ENCODE data around the gene DDX6. TPM values are rescaled to one million over a fixed set of nuclear protein-coding genes. Genes with fewer than 3 reads are reported as not detected.
"Not testable (repeated sequence)": the region's sequence is repeated elsewhere in the genome, so short reads cannot be mapped to it uniquely, and the experiment has no call there.

DDX6 gene
- total and polyA plus RNA-seq, 5 experiments from 2014 or later: 82.7 to 340 (median 107) TPM

DNA sequence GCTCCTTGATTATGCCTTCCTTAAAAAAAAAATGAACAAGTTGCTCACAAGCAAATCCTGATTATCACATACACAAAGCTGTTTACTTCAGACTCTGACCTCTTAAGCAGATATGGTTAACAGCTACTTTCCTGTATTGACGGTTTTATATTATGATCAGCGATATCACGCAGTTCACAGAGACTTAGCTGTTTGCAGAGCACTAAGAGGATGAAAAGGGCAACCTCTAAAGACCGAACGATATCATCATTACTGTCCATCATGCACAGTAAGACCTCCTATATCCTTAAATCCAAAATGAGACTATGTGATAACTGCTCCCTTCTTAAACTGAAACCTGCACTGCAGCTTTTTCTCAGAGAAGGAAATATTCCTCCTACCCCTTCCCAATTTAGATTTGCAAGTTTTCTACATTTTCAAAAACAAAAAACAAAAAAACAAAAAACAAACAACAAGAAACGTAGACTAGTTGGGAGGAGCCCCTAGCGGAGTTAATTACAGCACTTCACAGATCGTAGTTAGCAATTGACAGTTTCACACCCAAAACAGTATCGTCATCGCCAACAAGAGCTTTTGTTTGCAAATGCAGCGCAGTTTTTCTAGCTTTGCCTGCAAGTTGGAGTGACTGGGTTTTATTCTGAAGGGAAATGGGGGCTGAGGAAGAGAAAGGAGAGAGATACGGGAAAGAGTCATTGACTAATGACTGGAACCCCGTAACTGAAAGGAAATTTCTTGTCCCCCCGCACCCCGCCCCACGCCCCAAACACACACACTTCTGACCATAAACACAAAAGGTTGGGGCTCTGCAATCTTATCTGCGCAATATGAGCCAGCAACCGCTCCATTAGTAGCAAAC is 1.2 kb downstream of the DDX6 start:
- peak overlapping the region; percentile 98 to 100 (median 100) for H3K4me3 Mint-ChIP-seq
- no peaks in the 10 kb centered on the region for H3K27me3 Mint-ChIP-seq
- POLR2A ChIA-PET: interaction anchor here (0.7 to 10.2 kb wide), 23 partner anchors 9 to 742 kb away, joined by 3 to 503 read pairs (median 6); partner anchors contain the start of genes CENATAC, CXCR5 and TRAPPC4
- peak overlapping the region; percentile 96 to 100 (median 100) for H3K27ac Mint-ChIP-seq
- no peaks in the 10 kb centered on the region for H3K9me3 Mint-ChIP-seq
- H3K4me1 Mint-ChIP-seq: peaks cover 15 to 66% (median 34%) of the 10 kb centered on the region in 4 donors
- ATAC-seq (peak in 1 of 2 donors; percentile 12), DNase-seq (peak in 9 of 10 donors; percentile 17 to 70 (median 54))
- peaks cover 9 to 32% (median 10%) of the 10 kb centered on the region in 3 donors for H3K36me3 Mint-ChIP-seq

DNA sequence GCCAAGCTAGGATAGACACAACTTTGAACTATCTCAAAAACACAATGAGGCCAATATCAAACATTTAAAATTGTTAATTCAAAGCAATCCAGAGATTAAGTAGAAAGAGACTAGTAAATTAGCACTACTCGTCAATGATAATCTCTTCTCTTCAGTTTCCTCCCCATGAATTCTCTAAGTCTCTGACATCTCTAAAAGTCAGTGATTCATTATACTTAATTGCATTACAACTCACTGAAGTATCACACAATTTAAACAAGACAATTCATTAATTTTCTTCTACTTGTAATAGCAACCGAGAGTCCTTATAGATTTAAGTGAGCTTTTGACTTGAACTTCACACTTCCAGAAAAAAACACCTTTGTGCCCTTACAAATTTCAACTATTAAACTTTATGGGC is 4.3 kb downstream of the DDX6 start:
- H3K27ac Mint-ChIP-seq: peak overlapping the region; percentile 48 to 90 (median 80)
- H3K36me3 Mint-ChIP-seq: peaks cover 9 to 62% (median 14%) of the 10 kb centered on the region in 3 donors
- peak overlapping the region; percentile 63 to 100 (median 82) for H3K4me3 Mint-ChIP-seq
- DNase-seq (no peak), ATAC-seq (no peak)
- peaks cover 19 to 70% (median 46%) of the 10 kb centered on the region in 4 donors for H3K4me1 Mint-ChIP-seq
- POLR2A ChIA-PET: interaction anchor here (0.6 to 10.2 kb wide), 9 partner anchors 12 to 211 kb away, joined by 3 to 503 read pairs (median 4); partner anchors contain the start of gene CENATAC
- no peaks in the 10 kb centered on the region for H3K9me3 Mint-ChIP-seq
- no peaks in the 10 kb centered on the region for H3K27me3 Mint-ChIP-seq

DNA sequence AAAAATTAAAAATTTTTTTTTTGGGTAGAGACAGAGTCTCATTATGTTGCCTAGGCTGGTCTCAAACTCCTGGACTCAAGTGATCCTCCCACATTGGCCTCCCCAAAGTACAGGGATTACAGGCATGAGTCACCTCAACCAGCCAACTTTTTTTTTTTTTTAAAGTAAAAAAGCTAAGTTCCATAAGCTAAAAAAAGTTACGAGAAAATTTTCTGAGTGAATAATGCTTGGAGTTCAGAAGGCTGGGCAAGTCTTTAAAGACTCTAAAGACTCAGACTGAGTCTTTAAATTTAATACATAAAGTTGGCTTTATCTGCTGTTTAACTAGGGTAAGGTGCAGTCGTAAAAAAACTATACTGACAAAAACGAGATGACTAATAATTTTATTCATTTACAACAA is 5.6 kb downstream of the DDX6 start:
- no peak for ATAC-seq
- peak overlapping the region in 7 of 10 donors; percentile 24 to 86 (median 68) for H3K27ac Mint-ChIP-seq

GRCh38 chr11:118783724-118784495 is 7.1 kb downstream of the DDX6 start:
- Mint-ChIP-seq H3K4me3 (peak overlapping the region; percentile 48 to 74 (median 70)), H3K4me1 (peaks cover 10 to 89% (median 53%) of the 10 kb centered on the region in 4 donors), H3K36me3 (peaks cover 0 to 80% (median 13%) of the 10 kb centered on the region in 3 donors)

More for the DNA sequence above, 5.6 kb downstream of the DDX6 start:
- DNase-seq: no peak
- Mint-ChIP-seq H3K36me3 (peaks cover 9 to 73% (median 14%) of the 10 kb centered on the region in 3 donors), H3K4me3 (peak overlapping the region in 8 of 10 donors; percentile 22 to 100 (median 78)), H3K27me3 (no peaks in the 10 kb centered on the region), H3K4me1 (peaks cover 18 to 83% (median 51%) of the 10 kb centered on the region in 4 donors), H3K9me3 (no peaks in the 10 kb centered on the region)
- POLR2A ChIA-PET: interaction anchor here (0.6 to 10.2 kb wide), 7 partner anchors 25 to 212 kb away, joined by 3 to 277 read pairs (median 3); partner anchors contain the start of gene CENATAC

GRCh38 chr11:118783324-118783723 is 7.6 kb downstream of the DDX6 start:
- POLR2A ChIA-PET: interaction anchor here (10.2 kb wide), 1 partner anchor 90 kb away, joined by 277 read pairs; no protein-coding TSS in a partner anchor
- not testable (repeated sequence) for H3K27me3 Mint-ChIP-seq, DNase-seq, ATAC-seq, H3K9me3 Mint-ChIP-seq
- H3K4me3 Mint-ChIP-seq: peak overlapping the region in 9 of 10 donors; percentile 19 to 70 (median 63)
- peaks cover 13 to 89% (median 57%) of the 10 kb centered on the region in 4 donors for H3K4me1 Mint-ChIP-seq
- H3K36me3 Mint-ChIP-seq: peaks cover 3 to 86% (median 17%) of the 10 kb centered on the region in 3 donors
- H3K27ac Mint-ChIP-seq: peak overlapping the region in 6 of 10 donors; percentile 20 to 82 (median 72)

More at GRCh38 chr11:118783724-118784495, 7.1 kb downstream of the DDX6 start:
- Mint-ChIP-seq H3K27ac (peak overlapping the region; percentile 28 to 82 (median 72)), H3K9me3 (no peaks in the 10 kb centered on the region), H3K27me3 (no peaks in the 10 kb centered on the region)
- no peak for ATAC-seq
- POLR2A ChIA-PET: interaction anchor here (0.7 to 10.2 kb wide), 5 partner anchors 19 to 111 kb away, joined by 3 to 277 read pairs (median 4); no protein-coding TSS in a partner anchor
- DNase-seq: no peak

GRCh38 chr11:118778898-118779297 is 12.1 kb downstream of the DDX6 start:
- POLR2A ChIA-PET: interaction anchor here (0.6 to 0.7 kb wide), 2 partner anchors 10 to 90 kb away, joined by 3 to 4 read pairs; no protein-coding TSS in a partner anchor
- no peak overlapping the region for H3K4me3 Mint-ChIP-seq

GRCh38 chr11:118774032-118774431 is 16.9 kb downstream of the DDX6 start:
- peaks cover 15 to 96% (median 28%) of the 10 kb centered on the region in 3 donors for H3K36me3 Mint-ChIP-seq
- H3K27me3 Mint-ChIP-seq: no peaks in the 10 kb centered on the region
- no peaks in the 10 kb centered on the region for H3K9me3 Mint-ChIP-seq
- H3K4me1 Mint-ChIP-seq: peaks cover 27 to 92% (median 89%) of the 10 kb centered on the region in 4 donors
- H3K27ac Mint-ChIP-seq: peak overlapping the region in 9 of 10 donors; percentile 51 to 89 (median 80)
- POLR2A ChIA-PET: interaction anchor here (0.6 to 1.1 kb wide), 9 partner anchors 9 to 138 kb away, joined by 3 to 9 read pairs (median 3); no protein-coding TSS in a partner anchor
- DNase-seq (no peak), ATAC-seq (no peak)
- peak overlapping the region in 9 of 10 donors; percentile 33 to 81 (median 63) for H3K4me3 Mint-ChIP-seq

More at GRCh38 chr11:118778898-118779297, 12.1 kb downstream of the DDX6 start:
- no peak for DNase-seq
- H3K36me3 Mint-ChIP-seq: peaks cover 10 to 98% (median 20%) of the 10 kb centered on the region in 3 donors
- ATAC-seq: no peak
- no peaks in the 10 kb centered on the region for H3K27me3 Mint-ChIP-seq
- peak overlapping the region in 6 of 10 donors; percentile 22 to 62 (median 44) for H3K27ac Mint-ChIP-seq
- H3K9me3 Mint-ChIP-seq: no peaks in the 10 kb centered on the region
- H3K4me1 Mint-ChIP-seq: peaks cover 21 to 85% (median 69%) of the 10 kb centered on the region in 4 donors

- DNase-seq: no peak
- ATAC-seq: no peak
- peaks cover 22 to 92% (median 85%) of the 10 kb centered on the region in 4 donors for H3K4me1 Mint-ChIP-seq
- no peaks in the 10 kb centered on the region for H3K27me3 Mint-ChIP-seq
- peak overlapping the region; percentile 16 to 86 (median 72) for H3K4me3 Mint-ChIP-seq
- H3K9me3 Mint-ChIP-seq: no peaks in the 10 kb centered on the region
- peaks cover 5 to 96% (median 23%) of the 10 kb centered on the region in 3 donors for H3K36me3 Mint-ChIP-seq
- POLR2A ChIA-PET: interaction anchor here (0.6 to 3.3 kb wide), 5 partner anchors 19 to 353 kb away, joined by 3 to 12 read pairs (median 4); partner anchors contain the start of gene DDX6
- H3K27ac Mint-ChIP-seq: peak overlapping the region; percentile 7 to 95 (median 82)
Measured at GRCh38 chr11:118771547-118772288, 19.2 kb downstream of the DDX6 start.

GRCh38 chr11:118768690-118769089 is 22.3 kb downstream of the DDX6 start:
- POLR2A ChIA-PET: interaction anchor here (0.6 to 3.3 kb wide), 11 partner anchors 9 to 263 kb away, joined by 3 to 12 read pairs (median 3); partner anchors contain the start of gene DDX6
- Mint-ChIP-seq H3K27me3 (no peaks in the 10 kb centered on the region), H3K36me3 (peaks cover 5 to 92% (median 22%) of the 10 kb centered on the region in 3 donors), H3K4me3 (peak overlapping the region in 8 of 10 donors; percentile 5 to 64 (median 50)), H3K4me1 (peaks cover 19 to 82% (median 69%) of the 10 kb centered on the region in 4 donors), H3K9me3 (no peaks in the 10 kb centered on the region), H3K27ac (peak overlapping the region; percentile 41 to 90 (median 76))
- DNase-seq (no peak), ATAC-seq (peak in 1 of 2 donors; percentile 21)

DNA sequence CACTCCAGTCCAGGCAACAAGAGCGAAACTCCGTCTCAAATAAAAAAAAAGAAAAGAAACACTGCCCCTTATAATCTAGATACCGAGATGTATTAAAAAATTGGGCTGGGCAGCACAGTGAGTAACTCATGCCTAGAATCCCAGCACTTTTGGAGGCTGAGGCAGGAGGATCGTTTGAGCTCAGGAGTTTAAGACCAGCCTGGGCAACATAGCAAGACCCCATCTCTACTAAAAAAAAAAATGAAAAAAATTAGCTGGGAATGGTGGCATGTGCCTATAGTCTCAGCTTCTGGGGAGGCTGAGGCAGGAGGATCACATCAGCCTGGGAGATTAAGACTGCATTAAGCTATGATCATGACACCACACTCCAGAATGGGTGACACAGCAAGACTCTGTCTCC is 24.9 kb downstream of the DDX6 start:
- H3K27ac Mint-ChIP-seq: peak overlapping the region in 4 of 10 donors; percentile 3 to 63 (median 46)
- peaks cover 0 to 94% (median 14%) of the 10 kb centered on the region in 3 donors for H3K36me3 Mint-ChIP-seq
- H3K27me3 Mint-ChIP-seq: no peaks in the 10 kb centered on the region
- no peaks in the 10 kb centered on the region for H3K9me3 Mint-ChIP-seq
- ATAC-seq (no peak), DNase-seq (no peak)
- H3K4me3 Mint-ChIP-seq: no peak overlapping the region
- H3K4me1 Mint-ChIP-seq: peaks cover 15 to 62% (median 50%) of the 10 kb centered on the region in 4 donors
- POLR2A ChIA-PET: interaction anchor here (1.7 to 3.3 kb wide), 2 partner anchors 24 to 129 kb away, joined by 8 to 19 read pairs; partner anchors contain the start of gene DDX6
